Neural cell (in vitro differentiated cells): ENCODE data around the gene TNPO2. TPM values are rescaled to one million over a fixed set of nuclear protein-coding genes. Genes with fewer than 3 reads are reported as not detected.
"Not testable (repeated sequence)": the region's sequence is repeated elsewhere in the genome, so short reads cannot be mapped to it uniquely, and the experiment has no call there.

Experiments used
- H2AFZ ChIP-seq: fragments of 200-600, 300-800 bp; sonication (generic), shearing (Covaris generic); 2 replicates; pipeline ENCODE4 v1.6.0; 2014; ENCODE audit warnings: low read depth, mild to moderate bottlenecking, antibody characterized with exemption, low read length, moderate library complexity
- H3F3A ChIP-seq: fragments of 200-600 bp; shearing (Covaris generic); 2 replicates; pipeline ENCODE4 v1.6.1; 2016; ENCODE audit warnings: mild to moderate bottlenecking, moderate library complexity, mixed read lengths, antibody characterized with exemption, low read length; ENCODE audit not compliant: insufficient read depth, poor library complexity, severe bottlenecking
- H3K27ac ChIP-seq: fragments of 200-600, 300-800 bp; sonication (generic), shearing (Covaris generic); 2 replicates; pipeline ENCODE4 v1.5.1; 2014; ENCODE audit warnings: mild to moderate bottlenecking, low read length, moderate library complexity
- H3K27me3 ChIP-seq: fragments of 300-800, 200-600 bp; sonication (generic), shearing (Covaris generic); 2 replicates; pipeline ENCODE4 v1.6.0; 2014; ENCODE audit warnings: mild to moderate bottlenecking, low read depth, low read length, moderate library complexity; ENCODE audit not compliant: insufficient read depth
- H3K36me3 ChIP-seq: fragments of 300-800, 200-600 bp; sonication (generic), shearing (Covaris generic); 2 replicates; pipeline ENCODE4 v1.5.1; 2014; ENCODE audit warnings: mild to moderate bottlenecking, antibody characterized with exemption, low read length, moderate library complexity; ENCODE audit not compliant: insufficient read depth
- H3K4me2 ChIP-seq: fragments of 300-800, 200-600 bp; sonication (generic), shearing (Covaris generic); 2 replicates; pipeline ENCODE4 v1.6.0; 2014; ENCODE audit warnings: mild to moderate bottlenecking, low read length
- H3K4me3 ChIP-seq: fragments of 300-800, 200-600 bp; sonication (generic), shearing (Covaris generic); 2 replicates; pipeline ENCODE4 v1.5.1; 2014; ENCODE audit warnings: mild to moderate bottlenecking, low read length, moderate library complexity
- H3K79me2 ChIP-seq: fragments of 200-600 bp; shearing (Covaris generic); replicated peaks from 2 replicates; pipeline ENCODE4 v1.6.0; 2014; ENCODE audit warnings: mild to moderate bottlenecking, low read length, moderate library complexity; ENCODE audit not compliant: insufficient read depth
- H3K9ac ChIP-seq: fragments of 300-800, 200-600 bp; sonication (generic), shearing (Covaris generic); 2 replicates; pipeline ENCODE4 v1.6.1; 2016; ENCODE audit warnings: mild to moderate bottlenecking, low read length, mixed read lengths
- H3K9me2 ChIP-seq: fragments of 200-600 bp; shearing (Covaris generic); 2 replicates; pipeline ENCODE4 v1.6.1; 2016; ENCODE audit warnings: mild to moderate bottlenecking, low read length, mixed read lengths; ENCODE audit not compliant: insufficient read depth
- H3K9me3 ChIP-seq: fragments of 200-600, 300-800 bp; sonication (generic), shearing (Covaris generic); 2 replicates; pipeline ENCODE4 v1.6.1; 2016; ENCODE audit warnings: mild to moderate bottlenecking, mixed run types, low read length, moderate library complexity, mixed read lengths
- H4K20me1 ChIP-seq: fragments of 200-600 bp; shearing (Covaris generic); 2 replicates; pipeline ENCODE4 v1.6.1; 2016; ENCODE audit warnings: mild to moderate bottlenecking, mixed run types; ENCODE audit not compliant: insufficient read depth
- CTCF ChIP-seq: fragments of 450-650 bp; IDR thresholded peaks from 2 replicates; pipeline ENCODE4 v1.5.1; 2014; ENCODE audit warnings: antibody characterized with exemption, mild to moderate bottlenecking, moderate library complexity; ENCODE audit not compliant: poor library complexity, severe bottlenecking
- EP300 ChIP-seq: fragments of 450-650 bp; conservative IDR thresholded peaks from 2 replicates; pipeline ENCODE4 v1.6.1; 2014; ENCODE audit warnings: antibody characterized with exemption, mild to moderate bottlenecking, moderate library complexity; ENCODE audit not compliant: poor library complexity, severe bottlenecking
- EZH2 ChIP-seq: fragments of 200-600, 300-800 bp; shearing (Covaris generic), sonication (generic); IDR thresholded peaks from 2 replicates; pipeline ENCODE4 v1.6.1; 2014; ENCODE audit warnings: antibody characterized with exemption, low read length, borderline replicate concordance, mild to moderate bottlenecking; ENCODE audit not compliant: insufficient read depth, poor library complexity, severe bottlenecking
- MXI1 ChIP-seq: fragments of 450-650 bp; conservative IDR thresholded peaks from 2 replicates; pipeline ENCODE4 v1.6.1; 2014; ENCODE audit warnings: antibody characterized with exemption, mild to moderate bottlenecking; ENCODE audit not compliant: poor library complexity, severe bottlenecking
- POLR2AphosphoS5 ChIP-seq: IDR thresholded peaks from 2 replicates; pipeline ENCODE4 v1.6.1; 2012
- RAD21 ChIP-seq: fragments of 450-650 bp; conservative IDR thresholded peaks from 2 replicates; pipeline ENCODE4 v1.6.1; 2014; ENCODE audit warnings: antibody characterized with exemption, mild to moderate bottlenecking, moderate library complexity
- REST ChIP-seq: IDR thresholded peaks from 2 replicates; pipeline ENCODE4 v1.6.1; 2012; ENCODE audit warnings: borderline replicate concordance
- SMC3 ChIP-seq: fragments of 450-650 bp; conservative IDR thresholded peaks from 2 replicates; pipeline ENCODE4 v1.6.1; 2014; ENCODE audit warnings: antibody characterized with exemption, mild to moderate bottlenecking, moderate library complexity; ENCODE audit not compliant: poor library complexity
- TAF1 ChIP-seq: IDR thresholded peaks from 2 replicates; pipeline ENCODE4 v1.6.1; 2012; ENCODE audit warnings: low read depth
- polyA plus RNA-seq: library from polyadenylated mRNA; depleted of rRNA; stranded (reverse); fragments of >200 nt; gene quantifications from 2 replicates; pipeline ENCODE4 v1.2.3, GENCODE V29; 2014

TNPO2 gene
- polyA plus RNA-seq, 1 donor from 2014 or later, result 98.6 TPM

GRCh38 chr19:12698138-12698537 is 25.6 kb downstream of the TNPO2 start:
- Histone ChIP-seq H3K9me3 (no peaks in the 10 kb centered on the region), H3K27ac (no peak overlapping the region), H3K4me3 (no peak overlapping the region), H3K9ac (no peak overlapping the region), H4K20me1 (no peaks in the 10 kb centered on the region), H3K9me2 (no peaks in the 10 kb centered on the region), H3K79me2 (no peaks in the 10 kb centered on the region), H3K36me3 (no peaks in the 10 kb centered on the region), H2AFZ (no peak overlapping the region), H3F3A (peaks cover 5% of the 10 kb centered on the region), H3K4me2 (no peak overlapping the region), H3K27me3 (no peaks in the 10 kb centered on the region)
- no peak for TF ChIP-seq MXI1
- no peak for TF ChIP-seq CTCF
- no peak for TF ChIP-seq EZH2
- no peak for TF ChIP-seq REST
- no peak for TF ChIP-seq TAF1
- no peak for TF ChIP-seq POLR2AphosphoS5
- TF ChIP-seq EP300, result no peak
- no peak for TF ChIP-seq RAD21
- TF ChIP-seq SMC3, result no peak

GRCh38 chr19:12697425-12697824 is 26.3 kb downstream of the TNPO2 start:
- H3K9ac ChIP-seq, result peak overlapping the region; percentile 76
- not testable (repeated sequence) for H2AFZ ChIP-seq, H3K27ac ChIP-seq, H3K9me3 ChIP-seq, H3K4me2 ChIP-seq, H3K36me3 ChIP-seq, H3K27me3 ChIP-seq, H4K20me1 ChIP-seq, H3K4me3 ChIP-seq, H3K79me2 ChIP-seq, H3F3A ChIP-seq, H3K9me2 ChIP-seq
